Measurements from ENCODE around the gene TMEM107. TPM values are rescaled to one million over a fixed set of nuclear protein-coding genes. Genes with fewer than 3 reads are reported as not detected.
A peak's percentile ranks its signal among the peaks of the same experiment; 100 is the strongest.

Gene TMEM107
- total RNA-seq, 4 donors from 2014 or later = 28.2 to 47.1 (median 38.2) TPM

GRCh38 chr17:8131844-8132441, 44.2 kb downstream of the TMEM107 start:
- no peaks in the 10 kb centered on the region for H3K36me3 ChIP-seq
- H3K27ac ChIP-seq = no peak overlapping the region
- 77 to 79% methylated on average over 3 of the region's 3 CpGs for WGBS, 2 donors
- DNase-seq (ENCODE audit: low spot score in 2 of 2) = no peak
- no peaks in the 10 kb centered on the region for H3K27me3 ChIP-seq
- H3K4me3 ChIP-seq = no peak overlapping the region
- peaks cover 0 to 8% (median 2%) of the 10 kb centered on the region in 4 donors for H3K4me1 ChIP-seq
- no peak for TF ChIP-seq CTCF (IDR thresholded peaks at IDR 0.05)
- TF ChIP-seq POLR2A (IDR thresholded peaks at IDR 0.05) = no peak
- TF ChIP-seq EP300 (IDR thresholded peaks at IDR 0.05) = no peak
- H3K9me3 ChIP-seq = no peaks in the 10 kb centered on the region

GRCh38 chr17:8128125-8128784, 47.9 kb downstream of the TMEM107 start:
- H3K9me3 ChIP-seq = no peaks in the 10 kb centered on the region
- no peak for TF ChIP-seq EP300 (IDR thresholded peaks at IDR 0.05)
- TF ChIP-seq POLR2A (IDR thresholded peaks at IDR 0.05) = no peak
- no peak for TF ChIP-seq CTCF (IDR thresholded peaks at IDR 0.05)
- no peak overlapping the region for H3K4me3 ChIP-seq
- H3K27me3 ChIP-seq = no peaks in the 10 kb centered on the region
- no peak for DNase-seq (ENCODE audit: low spot score in 2 of 2)
- no peak overlapping the region for H3K27ac ChIP-seq
- H3K4me1 ChIP-seq = peaks cover 4 to 33% (median 25%) of the 10 kb centered on the region in 4 donors
- no peaks in the 10 kb centered on the region for H3K36me3 ChIP-seq
- 85 to 87% methylated on average over 14 of the region's 14 CpGs for WGBS, 2 donors

- DNase-seq (ENCODE audit: low spot score in 2 of 2) = peak in 1 of 2 donors; percentile 23
- peak overlapping the region; percentile 61 to 94 (median 73) for H3K27ac ChIP-seq
- peaks cover 4 to 50% (median 36%) of the 10 kb centered on the region in 4 donors for H3K4me1 ChIP-seq
- H3K4me3 ChIP-seq = peak overlapping the region; percentile 46 to 86 (median 57)
- H3K9me3 ChIP-seq = no peaks in the 10 kb centered on the region
- no peaks in the 10 kb centered on the region for H3K36me3 ChIP-seq
- no peaks in the 10 kb centered on the region for H3K27me3 ChIP-seq
- 1 to 4% methylated on average over 10 to 28 of the region's 45 CpGs for WGBS, 2 donors
- TF ChIP-seq CTCF (IDR thresholded peaks at IDR 0.05) (no peak), POLR2A (IDR thresholded peaks at IDR 0.05) (no peak), EP300 (IDR thresholded peaks at IDR 0.05) (peak in 1 of 2 donors; percentile 28)
These were observed 49.6 kb downstream of the TMEM107 start for GRCh38 chr17:8126491-8127066.

- Histone ChIP-seq H3K27me3 (no peaks in the 10 kb centered on the region), H3K27ac (peak overlapping the region; percentile 61 to 94 (median 73)), H3K4me1 (peaks cover 4 to 56% (median 41%) of the 10 kb centered on the region in 4 donors), H3K36me3 (no peaks in the 10 kb centered on the region), H3K9me3 (no peaks in the 10 kb centered on the region), H3K4me3 (peak overlapping the region; percentile 46 to 86 (median 57))
- peak in 1 of 2 donors; percentile 19 for DNase-seq (ENCODE audit: low spot score in 2 of 2)
- 1% methylated on average over 35 of the region's 35 CpGs for WGBS, 2 donors
- no peak for TF ChIP-seq POLR2A (IDR thresholded peaks at IDR 0.05)
- no peak for TF ChIP-seq CTCF (IDR thresholded peaks at IDR 0.05)
- TF ChIP-seq EP300 (IDR thresholded peaks at IDR 0.05) = no peak
These were observed 50.2 kb downstream of the TMEM107 start for GRCh38 chr17:8125947-8126490.
